Activated B cell treated with CpG ODN at 0.5 μM for 24 hours (primary cell): ENCODE data around the gene PLBD2. TPM values are rescaled to one million over a fixed set of nuclear protein-coding genes. Genes with fewer than 3 reads are reported as not detected.

Source experiments
- ATAC-seq: fragments of 200-7000 bp; cut with Tn5 transposase; one replicate; pipeline ENCODE4 v1.10.0; 2021; ENCODE audit warnings: low read depth, mild to moderate bottlenecking, moderate library complexity
- CTCF ChIA-PET: fragments of 350-600 bp; sonication (Branson Sonifier 250); formaldehyde crosslinking; loops from one replicate; lab custom pipeline; 2021; ENCODE audit warnings: antibody characterized with exemption; lab: Charles Lee
- POLR2A ChIA-PET: fragments of 350-600 bp; sonication (Branson Sonifier 250); formaldehyde crosslinking; loops from one replicate; lab custom pipeline; 2021; ENCODE audit warnings: antibody characterized with exemption; lab: Charles Lee
- DNase-seq: peaks from one replicate; pipeline ENCODE4 v3.0.0; 2022
- H3K27ac Mint-ChIP-seq: one replicate; pipeline ENCODE4 v1.8.0; 2020; ENCODE audit warnings: mixed read lengths
- H3K27me3 Mint-ChIP-seq: one replicate; pipeline ENCODE4 v1.8.0; 2021; ENCODE audit warnings: mixed read lengths
- H3K36me3 Mint-ChIP-seq: one replicate; pipeline ENCODE4 v1.8.0; 2021; ENCODE audit warnings: low read depth, mixed read lengths
- H3K4me1 Mint-ChIP-seq: one replicate; pipeline ENCODE4 v1.8.0; 2021; ENCODE audit warnings: mixed read lengths
- H3K4me3 Mint-ChIP-seq: one replicate; pipeline ENCODE4 v1.8.0; 2020; ENCODE audit warnings: mild to moderate bottlenecking, mixed read lengths
- H3K9me3 Mint-ChIP-seq: one replicate; pipeline ENCODE4 v1.8.0; 2020; ENCODE audit warnings: mixed read lengths
- intact Hi-C: fragments of 100-400 bp; cut with micrococcal nuclease; formaldehyde crosslinking; loops from one replicate; pipeline ENCODE4 v1.15.1; 2024
- total RNA-seq: library from RNA; stranded (reverse); gene quantifications from 2 replicates; pipeline ENCODE4 v1.2.3, GENCODE V29; 2022
- TF ChIP-seq, protein P1 (sequence below): fragments of 200-600 bp; IDR thresholded peaks from one replicate; pipeline ENCODE4 v1.8.0; 2022; ENCODE audit warnings: antibody characterized with exemption, mild to moderate bottlenecking

Gene PLBD2
- 11.5 and 13.7 TPM in 2 replicates for total RNA-seq

GRCh38 chr12:113358381-113359132 is at the start of gene PLBD2:
PLBD2 (plus strand) TSS chr12:113358587; CDS start chr12:113358601, 14 bp downstream.
- CTCF ChIA-PET = no interaction called here
- POLR2A ChIA-PET = interaction anchor here (0.6 to 2.5 kb wide), 7 partner anchors 24 to 1085 kb away, joined by 3 to 13 read pairs (median 4); partner anchors contain the start of gene SLC8B1
- intact Hi-C loops = loop anchor here (1.0 to 2.0 kb wide), 6 partner anchors 23 to 607 kb away; partner anchors contain the start of genes OAS2, SDSL, SLC8B1 and TPCN1

GRCh38 chr12:113310489-113310888 is 47.9 kb upstream of the PLBD2 start:
- Mint-ChIP-seq H3K4me1 (no peaks in the 10 kb centered on the region), H3K36me3 (peaks cover 63% of the 10 kb centered on the region), H3K27ac (no peak overlapping the region), H3K27me3 (no peaks in the 10 kb centered on the region), H3K9me3 (no peaks in the 10 kb centered on the region), H3K4me3 (no peak overlapping the region)
- DNase-seq = no peak
- intact Hi-C loops = loop anchor here (5.0 kb wide), 1 partner anchor 1197 kb away; no protein-coding TSS in a partner anchor
- TF ChIP-seq, protein P1, sequence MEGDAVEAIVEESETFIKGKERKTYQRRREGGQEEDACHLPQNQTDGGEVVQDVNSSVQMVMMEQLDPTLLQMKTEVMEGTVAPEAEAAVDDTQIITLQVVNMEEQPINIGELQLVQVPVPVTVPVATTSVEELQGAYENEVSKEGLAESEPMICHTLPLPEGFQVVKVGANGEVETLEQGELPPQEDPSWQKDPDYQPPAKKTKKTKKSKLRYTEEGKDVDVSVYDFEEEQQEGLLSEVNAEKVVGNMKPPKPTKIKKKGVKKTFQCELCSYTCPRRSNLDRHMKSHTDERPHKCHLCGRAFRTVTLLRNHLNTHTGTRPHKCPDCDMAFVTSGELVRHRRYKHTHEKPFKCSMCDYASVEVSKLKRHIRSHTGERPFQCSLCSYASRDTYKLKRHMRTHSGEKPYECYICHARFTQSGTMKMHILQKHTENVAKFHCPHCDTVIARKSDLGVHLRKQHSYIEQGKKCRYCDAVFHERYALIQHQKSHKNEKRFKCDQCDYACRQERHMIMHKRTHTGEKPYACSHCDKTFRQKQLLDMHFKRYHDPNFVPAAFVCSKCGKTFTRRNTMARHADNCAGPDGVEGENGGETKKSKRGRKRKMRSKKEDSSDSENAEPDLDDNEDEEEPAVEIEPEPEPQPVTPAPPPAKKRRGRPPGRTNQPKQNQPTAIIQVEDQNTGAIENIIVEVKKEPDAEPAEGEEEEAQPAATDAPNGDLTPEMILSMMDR = no peak
- no peak for ATAC-seq
- CTCF ChIA-PET = no interaction called here
- POLR2A ChIA-PET = no interaction called here

More at GRCh38 chr12:113358381-113359132, at the start of gene PLBD2:
- no peaks in the 10 kb centered on the region for H3K27me3 Mint-ChIP-seq
- peak; percentile 97 for ATAC-seq
- peak within 1 kb of the TSS; percentile 91 for H3K4me3 Mint-ChIP-seq
- H3K4me1 Mint-ChIP-seq = peaks cover 11% of the 10 kb centered on the region
- TF ChIP-seq, protein P1 = no peak
- peak; percentile 90 for DNase-seq
- H3K27ac Mint-ChIP-seq = peak within 1 kb of the TSS; percentile 88
- no peaks in the 10 kb centered on the region for H3K9me3 Mint-ChIP-seq
- H3K36me3 Mint-ChIP-seq = no peaks in the 10 kb centered on the region

DNA sequence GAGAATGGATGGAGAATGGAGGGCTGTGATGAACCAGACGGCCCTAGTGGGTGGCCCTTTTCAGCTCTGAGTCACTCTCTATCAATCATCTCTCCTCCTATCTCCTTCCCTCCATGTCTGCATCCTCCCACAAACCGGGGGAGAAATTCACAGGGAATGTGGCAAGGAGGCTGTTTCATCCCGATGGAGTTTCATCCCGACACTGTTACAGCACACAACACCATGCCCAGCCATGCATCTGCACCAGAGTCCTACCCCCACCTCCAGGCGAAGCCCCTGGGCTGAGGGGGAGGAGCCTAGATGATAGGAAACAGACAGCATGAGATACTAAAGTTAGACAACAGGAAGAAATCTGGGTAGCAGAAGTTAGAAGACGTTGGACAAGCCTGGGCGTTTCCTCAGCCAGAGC is 44.3 kb upstream of the PLBD2 start:
- Mint-ChIP-seq H3K4me3 (no peak overlapping the region), H3K4me1 (no peaks in the 10 kb centered on the region), H3K27ac (no peak overlapping the region), H3K9me3 (no peaks in the 10 kb centered on the region), H3K36me3 (peaks cover 72% of the 10 kb centered on the region), H3K27me3 (no peaks in the 10 kb centered on the region)
- TF ChIP-seq, protein P1 = no peak
- ChIA-PET POLR2A (no interaction called here), CTCF (no interaction called here)
- ATAC-seq (no peak), DNase-seq (no peak)
- intact Hi-C loops = loop anchor here (5.0 kb wide), 1 partner anchor 1193 kb away; no protein-coding TSS in a partner anchor

DNA sequence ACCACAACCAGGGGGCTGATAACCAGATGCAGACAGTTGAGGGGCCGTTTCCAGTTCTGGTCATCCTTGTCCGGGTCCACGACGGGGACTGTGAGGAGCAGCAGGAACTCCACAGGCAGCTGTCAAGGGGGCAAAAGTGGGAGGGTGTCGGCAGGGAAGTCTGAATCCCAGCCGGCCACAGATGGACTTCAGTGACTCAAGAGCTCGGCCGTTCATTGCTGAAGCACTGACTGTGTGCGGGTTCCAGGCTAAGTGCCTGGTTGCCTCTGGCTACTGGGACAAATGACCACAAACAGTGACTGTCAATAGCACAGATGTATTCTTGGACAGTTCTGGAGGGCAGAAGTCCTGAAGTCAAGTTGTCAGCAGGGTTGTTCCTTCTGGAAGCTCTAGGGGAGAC is 43.0 kb upstream of the PLBD2 start:
- H3K27ac Mint-ChIP-seq = no peak overlapping the region
- TF ChIP-seq, protein P1 = no peak
- peaks cover 72% of the 10 kb centered on the region for H3K36me3 Mint-ChIP-seq
- ATAC-seq (no peak), DNase-seq (no peak)
- CTCF ChIA-PET = no interaction called here
- H3K4me3 Mint-ChIP-seq = no peak overlapping the region
- no peaks in the 10 kb centered on the region for H3K27me3 Mint-ChIP-seq
- no peaks in the 10 kb centered on the region for H3K4me1 Mint-ChIP-seq
- intact Hi-C loops = no loop called here
- POLR2A ChIA-PET = interaction anchor here (0.7 kb wide), 1 partner anchor 13 kb away, joined by 4 read pairs; no protein-coding TSS in a partner anchor
- no peaks in the 10 kb centered on the region for H3K9me3 Mint-ChIP-seq

DNA sequence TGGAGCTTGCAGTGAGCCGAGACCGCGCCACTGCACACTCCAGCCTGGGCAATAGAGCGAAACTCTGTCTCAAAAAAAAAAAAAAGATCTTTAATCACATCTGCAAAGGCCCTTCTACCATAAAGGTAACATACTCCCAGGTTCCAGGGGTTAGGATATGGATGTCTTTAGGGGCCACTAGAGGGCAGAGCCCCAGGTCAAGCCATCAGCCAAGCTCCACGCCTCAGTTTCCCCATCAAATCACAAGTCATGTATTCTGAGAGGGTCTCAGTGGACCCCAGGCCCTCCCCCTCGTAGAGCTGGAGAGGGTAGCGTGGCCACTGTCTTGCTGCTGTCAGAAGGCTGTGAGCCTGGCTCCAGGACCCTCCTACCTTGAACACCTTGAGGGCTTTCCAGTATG is 42.2 kb upstream of the PLBD2 start:
- ATAC-seq = no peak

More for the DNA sequence above, 42.2 kb upstream of the PLBD2 start:
- Mint-ChIP-seq H3K27me3 (no peaks in the 10 kb centered on the region), H3K9me3 (no peaks in the 10 kb centered on the region), H3K4me3 (no peak overlapping the region), H3K4me1 (no peaks in the 10 kb centered on the region), H3K36me3 (peaks cover 72% of the 10 kb centered on the region), H3K27ac (no peak overlapping the region)
- intact Hi-C loops = no loop called here
- DNase-seq = no peak
- POLR2A ChIA-PET = interaction anchor here (0.7 kb wide), 1 partner anchor 12 kb away, joined by 4 read pairs; no protein-coding TSS in a partner anchor
- CTCF ChIA-PET = no interaction called here
- TF ChIP-seq, protein P1 = no peak
